Forelimb muscle (tissue), 1 donor: Measurements from ENCODE around the gene DNAH7. TPM values are rescaled to one million over a fixed set of nuclear protein-coding genes. Genes with fewer than 3 reads are reported as not detected.
A peak's percentile ranks its signal among the peaks of the same experiment; 100 is the strongest.
"Not testable (repeated sequence)": the region's sequence is repeated elsewhere in the genome, so short reads cannot be mapped to it uniquely, and the experiment has no call there.

Source experiments
- DNase-seq: peaks from one replicate; pipeline ENCODE4 v3.0.0-alpha.2; 2013; ENCODE audit warnings: low read depth
- polyA plus RNA-seq: library from polyadenylated mRNA; unstranded; fragments of 120-200 nt; gene quantifications from one replicate; pipeline ENCODE4 v1.2.1, GENCODE V29; 2013; ENCODE audit not compliant: insufficient read length

The DNAH7 gene
- 0.15 TPM for polyA plus RNA-seq

GRCh38 chr2:196068271-196069209 lies at the start of gene DNAH7:
TSS of gene DNAH7 (minus strand) at chr2:196068837. CDS start at chr2:196068711, 126 bp downstream.
- peak; percentile 32 for DNase-seq

DNA sequence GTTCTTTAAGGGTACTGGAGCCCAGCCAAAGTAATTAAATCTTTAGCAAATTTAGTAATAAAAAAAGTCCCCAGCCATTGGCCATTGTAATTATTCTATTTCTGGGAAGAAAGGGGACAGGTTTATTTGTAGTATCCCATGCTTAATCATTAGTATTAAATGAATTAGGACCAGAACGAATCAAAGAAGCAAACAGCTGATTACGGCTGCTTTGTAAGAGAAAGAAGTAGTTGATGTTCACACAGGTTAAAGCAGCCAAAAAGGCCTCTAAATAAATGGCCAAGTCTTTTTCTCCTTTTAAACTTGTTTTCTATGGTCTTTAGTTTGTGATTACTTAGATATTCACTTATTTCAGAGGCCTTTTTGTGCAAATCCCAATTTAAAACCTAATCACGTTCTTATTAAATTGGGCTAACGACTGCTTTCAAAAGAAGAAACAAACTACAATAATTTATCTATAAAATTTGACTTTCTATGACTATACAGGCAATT lies 48.6 kb upstream of the DNAH7 start:
- DNase-seq, result no peak

- DNase-seq, result no peak
Observed at GRCh38 chr2:196113061-196113974, 44.7 kb upstream of the DNAH7 start.

DNA sequence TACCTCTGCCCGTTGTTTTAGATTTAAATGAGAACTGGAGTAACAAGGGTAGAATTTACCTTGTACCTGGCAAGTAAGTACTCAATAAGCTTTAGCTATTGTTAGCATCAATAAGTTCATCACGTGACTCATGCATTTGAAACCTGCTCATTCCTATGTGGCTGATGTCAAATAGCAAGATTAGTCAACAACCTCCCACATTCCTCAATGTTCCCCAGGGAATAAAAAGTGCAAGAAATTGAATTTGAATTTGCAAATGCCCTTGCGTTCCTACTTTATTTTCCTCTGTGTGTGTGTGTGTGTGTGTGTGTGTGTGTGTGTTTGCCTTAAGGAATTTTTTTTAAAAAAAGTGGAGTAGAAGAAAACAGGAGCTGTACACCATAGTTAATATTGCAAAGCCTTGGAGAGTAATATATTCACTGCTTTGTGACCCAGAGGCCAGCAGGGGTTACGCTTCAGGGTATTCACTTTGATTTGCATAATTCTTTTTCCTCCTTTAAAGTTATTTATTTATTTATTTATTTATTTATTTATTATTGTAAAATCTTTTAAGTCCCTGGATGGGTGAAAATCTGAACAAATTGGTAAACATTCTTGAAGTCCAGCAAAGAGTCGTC lies 43.9 kb upstream of the DNAH7 start:
- DNase-seq, result no peak

DNA sequence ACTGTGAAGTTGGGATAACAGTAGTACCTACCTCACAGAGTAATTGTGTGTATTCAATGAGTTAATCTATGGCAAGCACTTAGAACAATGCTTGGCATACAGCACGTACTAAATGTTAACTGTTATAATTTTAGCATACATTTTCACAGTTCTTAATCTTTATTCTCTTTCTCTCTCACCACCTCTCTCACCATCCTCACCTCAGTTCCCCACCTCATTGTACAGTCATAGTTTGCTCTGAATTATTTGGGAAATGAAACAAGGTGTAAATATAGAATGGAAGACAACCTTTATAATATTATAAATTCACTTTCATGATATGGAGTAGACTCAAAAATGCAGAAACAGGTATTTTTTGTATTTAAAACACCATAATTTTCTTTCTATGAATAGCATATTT lies 40.0 kb upstream of the DNAH7 start:
- no peak for DNase-seq

DNA sequence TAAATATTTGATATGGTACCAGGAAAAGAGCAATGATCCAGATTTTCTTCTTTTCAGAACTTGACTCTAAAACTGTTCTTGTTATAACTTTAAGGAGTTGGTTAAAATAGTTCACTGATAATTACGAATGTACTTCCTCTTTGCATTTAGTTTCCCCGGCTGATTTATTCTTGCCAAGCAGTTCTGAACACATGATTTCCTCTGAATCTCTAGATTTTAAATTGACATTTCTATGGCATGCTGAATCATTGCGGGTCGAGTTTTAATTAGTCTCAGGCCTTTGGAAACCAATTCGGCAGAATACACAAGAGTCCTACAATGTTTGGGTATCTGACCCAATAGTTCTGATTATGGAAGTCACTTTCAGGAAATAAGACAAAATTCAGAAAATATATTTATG lies 37.3 kb upstream of the DNAH7 start:
- DNase-seq, result no peak

- no peak for DNase-seq
Observed at GRCh38 chr2:196104066-196104465, 35.4 kb upstream of the DNAH7 start.

GRCh38 chr2:196103626-196104025 lies 35.0 kb upstream of the DNAH7 start:
- no peak for DNase-seq

DNA sequence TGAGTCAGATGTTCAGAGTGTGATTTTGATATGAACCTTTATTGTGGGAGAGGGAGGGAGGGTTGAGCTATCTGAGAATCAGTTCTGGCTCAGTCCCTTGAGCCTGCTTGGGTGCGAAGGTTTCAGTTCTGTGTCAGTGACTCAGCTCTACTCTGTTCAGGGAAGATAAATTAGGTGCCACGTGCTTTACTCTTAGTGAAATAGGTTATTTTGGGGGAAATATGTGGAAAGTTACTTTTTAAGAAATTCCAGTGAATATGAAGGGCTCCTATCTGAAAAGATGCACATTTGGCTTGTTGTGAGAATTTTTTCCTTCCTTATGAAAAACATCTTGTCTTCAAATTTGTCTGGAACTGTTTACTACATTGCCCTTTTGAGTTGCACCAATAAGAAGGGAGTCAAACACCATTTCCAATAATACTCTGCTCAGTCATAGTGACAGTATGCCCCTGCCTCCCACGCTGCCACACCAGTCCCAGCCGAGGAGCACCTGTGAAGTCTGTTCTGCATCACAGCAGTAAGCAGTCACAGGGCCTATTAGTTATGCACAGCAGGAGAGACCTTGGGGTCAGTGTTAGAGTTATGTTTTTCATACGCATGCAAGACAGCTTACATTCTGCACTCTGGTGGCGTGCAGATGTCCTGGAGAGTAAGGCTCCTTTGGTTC lies 32.8 kb upstream of the DNAH7 start:
- DNase-seq, result no peak

DNA sequence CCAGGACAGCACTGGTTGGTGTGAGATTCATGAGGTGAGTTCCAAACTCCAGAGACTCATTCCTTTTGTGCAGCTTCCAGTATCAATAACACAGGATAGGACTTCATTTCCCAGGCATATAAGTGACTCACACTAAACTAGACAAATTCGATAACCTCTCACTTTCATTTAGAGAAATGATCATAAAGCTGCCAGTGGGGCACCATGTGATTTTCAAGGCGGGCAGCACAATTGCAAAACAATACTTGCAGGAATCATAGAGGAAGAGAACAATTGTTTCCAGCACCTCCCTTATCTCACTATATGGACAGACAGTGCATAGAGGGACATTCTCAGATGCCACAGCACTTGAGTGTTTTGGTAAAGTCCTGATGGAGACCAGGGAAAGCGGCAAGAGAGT lies 31.3 kb upstream of the DNAH7 start:
- no peak for DNase-seq

DNA sequence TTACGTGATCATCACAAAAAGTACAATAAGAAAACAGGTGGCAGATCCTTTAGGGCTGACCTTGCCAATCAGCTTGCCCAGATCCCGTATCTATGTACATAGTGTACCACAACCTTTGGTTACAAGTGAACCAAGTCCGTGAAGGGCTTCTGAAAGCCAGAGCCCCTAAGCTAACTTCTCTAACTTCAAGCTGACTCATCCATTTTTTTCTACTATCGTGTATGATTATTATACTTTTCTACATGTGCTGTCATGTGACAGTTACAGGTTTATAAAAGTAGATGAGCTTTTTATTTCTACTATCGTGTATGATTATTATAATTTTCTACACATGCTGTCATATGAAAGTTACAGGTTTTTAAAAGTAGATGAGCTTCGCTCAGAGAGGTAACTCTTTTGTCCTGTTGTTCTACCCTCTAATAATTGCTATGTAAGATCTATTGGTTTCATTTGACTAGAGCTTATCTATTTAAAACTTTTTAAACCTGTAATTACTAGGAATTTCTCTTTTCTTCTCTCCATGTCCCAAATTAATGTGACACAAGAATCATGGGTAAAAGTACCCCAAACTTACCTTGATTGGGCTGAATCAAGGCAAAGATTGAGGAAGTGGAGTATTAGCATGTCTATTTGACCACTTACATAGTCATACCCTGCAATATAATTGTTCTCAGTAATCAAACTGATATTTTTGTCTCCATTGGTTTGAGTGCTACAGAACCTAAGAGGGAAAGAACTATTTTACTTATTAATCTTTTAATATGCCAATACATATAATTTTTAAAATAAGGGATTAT lies 29.4 kb upstream of the DNAH7 start:
- DNase-seq, result no peak

DNA sequence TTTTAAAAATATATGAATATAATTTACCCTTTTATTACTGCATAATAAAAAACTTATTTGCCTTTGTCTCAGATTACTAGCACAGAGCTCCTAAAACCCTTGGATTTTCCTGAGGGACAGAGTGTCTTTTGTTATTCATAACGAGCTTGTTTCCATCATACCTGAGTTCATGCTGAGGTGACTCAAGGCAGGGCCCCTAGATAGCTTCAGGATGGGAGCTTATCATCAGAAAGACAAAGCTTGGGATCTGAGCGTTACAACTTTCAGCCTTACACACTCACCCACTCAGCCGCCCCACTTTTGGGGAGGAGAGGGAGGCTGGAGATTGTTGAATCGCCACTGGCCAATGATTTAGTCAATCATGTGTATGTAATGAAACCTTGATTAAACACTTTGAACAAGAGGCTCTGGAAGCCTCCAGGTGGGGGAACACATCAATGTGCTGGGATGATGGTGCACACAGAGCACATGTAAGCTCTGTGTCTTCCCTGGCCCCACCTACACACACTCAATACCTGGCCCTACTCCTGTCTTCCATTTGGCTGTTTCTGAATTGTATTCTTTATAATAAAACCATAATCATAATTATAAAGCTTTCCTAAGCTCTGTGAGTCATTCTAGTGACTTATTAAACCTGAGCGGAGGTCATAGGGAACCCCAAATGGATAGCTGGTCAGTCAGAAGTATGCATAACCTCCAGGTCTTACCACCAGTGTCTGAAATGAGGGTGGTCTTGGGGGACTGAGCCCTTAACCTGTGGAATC lies 28.5 kb upstream of the DNAH7 start:
- no peak for DNase-seq

DNA sequence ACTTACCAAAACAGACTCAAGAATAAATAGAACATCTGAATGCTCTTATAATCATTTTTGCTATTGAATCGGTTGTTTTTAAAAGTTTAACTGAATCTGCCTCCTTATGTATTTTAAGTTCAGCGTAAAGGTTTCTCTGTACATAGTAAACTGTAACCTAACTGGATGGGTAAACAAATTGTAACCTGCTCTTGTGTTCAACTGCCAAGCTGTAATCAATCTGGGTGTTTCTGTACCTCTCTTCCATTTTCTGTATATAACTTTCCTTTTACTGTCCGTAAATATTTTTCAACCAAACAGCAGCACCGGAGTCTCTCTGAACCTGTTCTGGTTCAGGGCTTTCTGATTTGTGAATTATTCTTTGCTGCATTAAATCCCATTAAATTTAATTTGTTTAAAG lies 27.6 kb upstream of the DNAH7 start:
- no peak for DNase-seq

GRCh38 chr2:196089448-196089847 lies 20.8 kb upstream of the DNAH7 start:
- DNase-seq, result not testable (repeated sequence)

DNA sequence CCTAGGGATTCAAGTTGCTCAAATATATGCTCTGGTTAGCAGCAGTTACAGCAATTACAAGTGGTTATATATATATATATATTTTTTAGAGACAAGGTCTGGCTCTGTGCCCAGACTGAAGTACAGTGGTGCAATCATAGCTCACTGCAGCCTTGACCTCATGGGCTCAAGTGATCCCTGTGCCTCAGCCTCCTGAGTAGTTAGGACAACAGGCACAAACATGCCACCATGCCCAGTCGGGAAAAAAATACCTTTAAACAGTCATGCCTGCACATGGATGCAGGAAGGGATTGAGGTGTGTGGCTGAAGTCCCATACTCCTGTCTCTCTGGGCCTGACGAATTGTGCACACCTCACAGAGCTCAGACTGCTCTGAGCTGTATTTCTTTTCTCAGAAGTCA lies 19.6 kb upstream of the DNAH7 start:
- DNase-seq, result no peak

- DNase-seq, result no peak
Observed at GRCh38 chr2:196086517-196087368, 18.1 kb upstream of the DNAH7 start.

DNA sequence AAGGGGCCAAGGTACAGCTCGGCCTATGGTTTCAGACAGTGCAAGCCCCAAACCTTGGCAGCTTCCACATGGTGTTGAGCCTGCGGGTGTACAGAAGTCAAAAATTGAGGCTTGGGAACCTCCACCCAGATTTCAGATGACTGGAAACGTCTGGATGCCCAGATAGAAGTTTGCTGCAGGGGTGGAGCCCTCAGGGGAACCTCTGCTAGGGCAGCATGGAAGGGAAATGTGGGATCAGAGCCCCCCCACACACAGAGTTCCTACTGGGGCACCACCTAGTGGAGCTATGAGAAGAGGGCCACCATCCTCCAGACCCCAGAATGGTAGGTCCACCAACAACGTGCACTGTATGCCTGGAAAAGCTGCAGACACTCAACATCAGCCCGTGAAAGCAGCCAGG lies 15.0 kb upstream of the DNAH7 start:
- no peak for DNase-seq

DNA sequence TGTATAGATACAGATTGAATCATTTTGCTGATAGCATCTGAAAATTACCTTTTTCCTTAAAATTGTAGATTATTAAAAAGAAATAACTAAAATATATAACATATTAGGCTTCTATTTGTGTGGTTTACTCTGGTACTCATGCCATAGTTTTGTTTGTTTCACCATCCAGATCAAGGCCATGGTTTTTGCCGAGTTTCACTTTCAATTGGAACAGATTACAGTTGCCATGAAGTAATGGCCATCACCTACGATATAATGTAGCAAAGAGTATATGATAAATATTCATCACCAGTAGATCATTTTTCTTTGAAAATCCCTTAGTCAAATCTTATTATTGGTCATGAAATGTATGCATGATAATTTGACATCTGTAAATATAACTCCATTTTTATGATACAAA lies 11.9 kb upstream of the DNAH7 start:
- DNase-seq, result no peak

DNA sequence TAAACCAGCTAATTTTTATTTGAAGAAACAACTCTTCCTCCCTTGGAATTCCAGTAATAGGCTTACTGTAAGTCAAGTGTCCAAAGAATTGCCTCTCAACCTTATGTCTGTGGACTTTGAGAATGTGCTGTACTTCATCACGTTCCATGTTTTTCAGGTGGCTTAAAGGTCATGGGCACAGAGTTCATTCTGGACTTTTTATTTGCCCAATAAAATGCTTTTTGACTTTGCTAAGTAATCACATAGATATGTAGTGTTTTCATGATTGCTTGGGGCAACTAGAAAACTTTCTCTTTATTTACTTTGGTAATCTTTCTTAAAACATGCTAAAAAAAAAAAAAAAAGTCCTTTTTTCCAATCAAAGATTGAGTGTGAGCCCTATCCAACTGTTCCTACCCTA lies 10.4 kb upstream of the DNAH7 start:
- DNase-seq, result no peak
